H9 (cell line): Measurements from ENCODE around the gene MICB. TPM values are rescaled to one million over a fixed set of nuclear protein-coding genes. Genes with fewer than 3 reads are reported as not detected.

ENCODE experiments used
- DNase-seq: peaks from one replicate; pipeline ENCODE4 v3.0.0-alpha.2; 2017
- H2AFZ ChIP-seq: one replicate; pipeline ENCODE4 v1.6.1; 2013; ENCODE audit warnings: mild to moderate bottlenecking, low read length, control low read depth, moderate library complexity
- H2AK5ac ChIP-seq: 2 replicates; pipeline ENCODE4 v1.6.1; 2013; ENCODE audit warnings: low read length, control low read depth, mixed read lengths; ENCODE audit not compliant: insufficient read length
- H2BK120ac ChIP-seq: one replicate; pipeline ENCODE4 v1.6.1; 2013; ENCODE audit warnings: low read depth, mild to moderate bottlenecking, low read length, control low read depth, inconsistent platforms; ENCODE audit not compliant: poor library complexity, severe bottlenecking
- H2BK12ac ChIP-seq: 2 replicates; pipeline ENCODE4 v1.6.1; 2013; ENCODE audit warnings: low read length, control low read depth, mixed read lengths, low read depth; ENCODE audit not compliant: insufficient read length
- H2BK15ac ChIP-seq: 2 replicates; pipeline ENCODE4 v1.6.1; 2013; ENCODE audit warnings: low read depth, low read length, control low read depth
- H2BK20ac ChIP-seq: one replicate; pipeline ENCODE4 v1.6.1; 2013; ENCODE audit warnings: low read depth, mild to moderate bottlenecking, low read length, control low read depth, inconsistent platforms; ENCODE audit not compliant: poor library complexity, severe bottlenecking
- H2BK5ac ChIP-seq: 2 replicates; pipeline ENCODE4 v1.6.1; 2013; ENCODE audit warnings: low read length, control low read depth, mixed read lengths; ENCODE audit not compliant: insufficient read length
- H3K14ac ChIP-seq: 2 replicates; pipeline ENCODE4 v1.6.1; 2013; ENCODE audit warnings: low read length, control low read depth; ENCODE audit not compliant: insufficient read depth
- H3K18ac ChIP-seq: 2 replicates; pipeline ENCODE4 v1.6.1; 2013; ENCODE audit warnings: low read depth, mild to moderate bottlenecking, mixed read lengths, low read length, control low read depth; ENCODE audit not compliant: insufficient read length
- H3K23ac ChIP-seq: 2 replicates; pipeline ENCODE4 v1.6.1; 2013; ENCODE audit warnings: low read length, control low read depth, mixed read lengths, low read depth; ENCODE audit not compliant: insufficient read length
- H3K23me2 ChIP-seq: 2 replicates; pipeline ENCODE4 v1.6.1; 2013; ENCODE audit warnings: low read depth, mild to moderate bottlenecking, mixed read lengths, low read length, control low read depth; ENCODE audit not compliant: insufficient read length, poor library complexity, severe bottlenecking
- H3K27ac ChIP-seq: 2 replicates; pipeline ENCODE4 v1.5.1; 2013; ENCODE audit warnings: low read length, control low read depth, mixed read lengths, low read depth; ENCODE audit not compliant: insufficient read length
- H3K27me3 ChIP-seq: 2 replicates; pipeline ENCODE4 v1.6.1; 2013; ENCODE audit warnings: low read length, control low read depth, inconsistent platforms; ENCODE audit not compliant: insufficient read depth
- H3K4ac ChIP-seq: 2 replicates; pipeline ENCODE4 v1.6.1; 2013; ENCODE audit warnings: low read depth, mild to moderate bottlenecking, control low read depth, inconsistent platforms, low read length, moderate library complexity
- H3K4me1 ChIP-seq: 2 replicates; pipeline ENCODE4 v1.6.1; 2013; ENCODE audit warnings: low read length, control low read depth, inconsistent platforms; ENCODE audit not compliant: insufficient read depth
- H3K4me2 ChIP-seq: 2 replicates; pipeline ENCODE4 v1.6.1; 2013; ENCODE audit warnings: low read length, control low read depth, mixed read lengths; ENCODE audit not compliant: insufficient read length, insufficient read depth
- H3K56ac ChIP-seq: 2 replicates; pipeline ENCODE4 v1.6.1; 2013; ENCODE audit warnings: low read depth, mild to moderate bottlenecking, mixed read lengths, low read length, control low read depth; ENCODE audit not compliant: insufficient read length
- H3K79me1 ChIP-seq: 2 replicates; pipeline ENCODE4 v1.6.1; 2013; ENCODE audit warnings: low read depth, mild to moderate bottlenecking, moderate library complexity, low read length, control low read depth, inconsistent platforms; ENCODE audit not compliant: insufficient read depth, poor library complexity, severe bottlenecking
- H3K79me2 ChIP-seq: 2 replicates; pipeline ENCODE4 v1.6.1; 2013; ENCODE audit warnings: low read length, control low read depth, inconsistent platforms; ENCODE audit not compliant: insufficient read depth
- H3K9ac ChIP-seq: 2 replicates; pipeline ENCODE4 v1.6.1; 2013; ENCODE audit warnings: low read length, control low read depth, mixed read lengths; ENCODE audit not compliant: insufficient read length; ENCODE audit errors: extremely low read depth
- H3K9me3 ChIP-seq: one replicate; pipeline ENCODE4 v1.6.1; 2013; ENCODE audit warnings: low read depth, low read length, inconsistent platforms; ENCODE audit not compliant: control insufficient read depth
- H3T11ph ChIP-seq: one replicate; pipeline ENCODE4 v1.6.1; 2013; ENCODE audit warnings: mild to moderate bottlenecking, low read length, control low read depth, inconsistent platforms
- H4K20me1 ChIP-seq: one replicate; pipeline ENCODE4 v1.6.1; 2013; ENCODE audit not compliant: control insufficient read depth, insufficient read length, insufficient read depth
- H4K5ac ChIP-seq: 2 replicates; pipeline ENCODE4 v1.6.1; 2013; ENCODE audit warnings: low read depth, mild to moderate bottlenecking, mixed read lengths, low read length, control low read depth; ENCODE audit not compliant: insufficient read length
- H4K8ac ChIP-seq: replicated peaks from 2 replicates; pipeline ENCODE4 v1.6.1; 2013; ENCODE audit warnings: low read length, control low read depth, mixed read lengths, low read depth; ENCODE audit not compliant: insufficient read length
- H4K91ac ChIP-seq: 2 replicates; pipeline ENCODE4 v1.6.1; 2013; ENCODE audit warnings: low read depth, mild to moderate bottlenecking, moderate library complexity, mixed read lengths, low read length, control low read depth; ENCODE audit not compliant: insufficient read length
- H3K27ac Mint-ChIP-seq, 3 experiments: 2 replicates in 2 of 3; 3 replicates in 1 of 3; pipeline ENCODE4 v1.8.0; 2020 to 2021; ENCODE audit warnings: mixed read lengths in 3 of 3, mild to moderate bottlenecking in 1 of 3, moderate library complexity in 1 of 3
- H3K27me3 Mint-ChIP-seq: 2 replicates; pipeline ENCODE4 v1.8.0; 2021; ENCODE audit warnings: low read depth, mild to moderate bottlenecking, moderate library complexity, mixed read lengths
- H3K36me3 Mint-ChIP-seq, 3 experiments: 2 replicates in 2 of 3; 3 replicates in 1 of 3; pipeline ENCODE4 v1.8.0; 2020 to 2021; ENCODE audit warnings: low read depth in 3 of 3, mixed read lengths in 3 of 3; ENCODE audit not compliant: insufficient read depth in 1 of 3
- H3K4me1 Mint-ChIP-seq, 2 experiments: 2 replicates each; pipeline ENCODE4 v1.8.0; 2020; ENCODE audit warnings: mixed read lengths in 2 of 2
- H3K4me3 Mint-ChIP-seq, 2 experiments: 2 replicates in 1 of 2; 3 replicates in 1 of 2; pipeline ENCODE4 v1.8.0; 2020 to 2021; ENCODE audit warnings: mild to moderate bottlenecking in 2 of 2, mixed read lengths in 2 of 2, moderate library complexity in 1 of 2
- H3K9me3 Mint-ChIP-seq, 2 experiments: 2 replicates in 1 of 2; 3 replicates in 1 of 2; pipeline ENCODE4 v1.8.0; 2020; ENCODE audit warnings: mild to moderate bottlenecking in 2 of 2, mixed read lengths in 2 of 2, moderate library complexity in 1 of 2
- CTCF ChIP-seq: fragments of 200-600 bp; sonication (generic); conservative IDR thresholded peaks from 3 replicates; pipeline ENCODE4 v1.8.0; 2021; ENCODE audit warnings: antibody characterized with exemption, mild to moderate bottlenecking
- WGBS: extraction: QIAGEN DNeasy Blood & Tissue Kit; methylation state at CpG from one replicate; pipeline ENCODE4 v1.1.7; 2013; ENCODE audit warnings: missing lambda C conversion rate, low lambda C conversion rate, mixed read lengths; ENCODE audit not compliant: insufficient read length; ENCODE audit errors: extremely low coverage; 5-methylcytosine and 5-hydroxymethylcytosine counted together
- total RNA-seq: library from RNA; stranded (reverse); gene quantifications from 2 replicates; pipeline ENCODE4 v1.2.1, GENCODE V29; 2021

MICB gene
- total RNA-seq, 1 experiment from 2014 or later: 6.2 TPM

GRCh38 chr6:31532644-31533454, 34.9 kb downstream of the MICB start:
- no peak overlapping the region for H2BK15ac ChIP-seq
- no peak overlapping the region for H3K18ac ChIP-seq
- H3K79me1 ChIP-seq: peaks cover 11% of the 10 kb centered on the region
- H3K23me2 ChIP-seq: no peaks in the 10 kb centered on the region
- H3K4ac ChIP-seq: no peak overlapping the region
- Mint-ChIP-seq H3K27me3 (no peaks in the 10 kb centered on the region), H3K27ac (peak overlapping the region; percentile 58 to 89 (median 68); a peak in 4 of 7 replicates), H3K4me3 (no peak overlapping the region; a peak in 1 of 5 replicates), H3K36me3 (peaks cover 71 to 84% (median 79%) of the 10 kb centered on the region in 3 experiments), H3K9me3 (no peaks in the 10 kb centered on the region), H3K4me1 (peaks cover 27 to 36% of the 10 kb centered on the region in 2 experiments)
- H3K14ac ChIP-seq: no peak overlapping the region
- no CpG with 5 or more reads among the region's 9 CpGs for WGBS
- no peak overlapping the region for H2AK5ac ChIP-seq
- H3K79me2 ChIP-seq: no peaks in the 10 kb centered on the region; the same call in 1 of the 2 replicates
- H4K5ac ChIP-seq: no peak overlapping the region
- peaks cover 4% of the 10 kb centered on the region for H4K20me1 ChIP-seq
- no peak overlapping the region for H3K4me2 ChIP-seq
- no peak for TF ChIP-seq CTCF
- no peak overlapping the region for H2BK20ac ChIP-seq
- H3K23ac ChIP-seq: no peak overlapping the region
- H3K9me3 ChIP-seq: no peaks in the 10 kb centered on the region
- no peak overlapping the region for H2BK12ac ChIP-seq
- no peak overlapping the region for H2BK5ac ChIP-seq
- no peaks in the 10 kb centered on the region for H3K27me3 ChIP-seq
- H2AFZ ChIP-seq: no peak overlapping the region
- H3K27ac ChIP-seq: no peak overlapping the region
- no peak overlapping the region for H2BK120ac ChIP-seq
- H3K9ac ChIP-seq: no peak overlapping the region
- no peak overlapping the region for H4K8ac ChIP-seq
- H3T11ph ChIP-seq: no peak overlapping the region
- H3K56ac ChIP-seq: no peak overlapping the region
- no peak for DNase-seq
- H4K91ac ChIP-seq: no peak overlapping the region
- H3K4me1 ChIP-seq: no peaks in the 10 kb centered on the region; the same call in 1 of the 2 replicates
